ENCODE data around the gene SNCA. TPM values are rescaled to one million over a fixed set of nuclear protein-coding genes. Genes with fewer than 3 reads are reported as not detected.

SNCA gene
- total and polyA plus RNA-seq, 7 experiments from 2014 or later, result 0.49 to 3.0 (median 1.4) TPM; not detected in 1

DNA sequence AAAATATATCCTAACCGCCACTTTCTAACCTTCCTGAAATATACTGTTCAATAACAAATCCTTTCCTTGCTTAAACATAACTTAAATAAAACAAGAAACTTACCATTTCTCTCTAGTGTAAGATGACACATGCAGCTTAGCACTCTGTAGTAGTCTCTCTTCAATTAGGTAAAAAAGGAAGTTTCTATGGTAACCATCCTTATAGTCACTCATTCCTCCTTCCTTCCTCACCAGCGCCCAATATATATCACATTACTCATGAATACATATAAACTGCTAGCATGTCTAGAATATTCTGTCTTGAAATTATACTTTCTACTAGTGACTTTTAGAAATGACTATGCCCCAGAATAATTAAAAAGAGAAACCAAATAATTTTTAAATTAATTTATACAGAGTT is 112.2 kb downstream of the SNCA start:
- no peak overlapping the region for H3K27ac ChIP-seq (ENCODE audit: low read depth, low read length)
- H3K9me3 ChIP-seq (ENCODE audit: control insufficient read depth in 2 of 3, low read length in 3 of 3), result no peaks in the 10 kb centered on the region
- Mint-ChIP-seq H3K9me3 (no peaks in the 10 kb centered on the region), H3K27me3 (peaks cover 0 to 8% (median 4%) of the 10 kb centered on the region in 5 donors), H3K4me1 (no peaks in the 10 kb centered on the region), H3K4me3 (no peak overlapping the region), H3K36me3 (no peaks in the 10 kb centered on the region), H3K27ac (no peak overlapping the region)
- ATAC-seq (no peak), DNase-seq (no peak)
- ChIA-PET CTCF (no interaction called here), POLR2A (no interaction called here)
- no peaks in the 10 kb centered on the region for H3K4me1 ChIP-seq (ENCODE audit: control insufficient read depth in 2 of 2, insufficient read depth in 2 of 2, low read length in 2 of 2)
- no peak overlapping the region for H3K4me3 ChIP-seq (ENCODE audit: low read length)
- intact Hi-C loops (cut with micrococcal nuclease), result no loop called here
- no peaks in the 10 kb centered on the region for H3K36me3 ChIP-seq (ENCODE audit: control insufficient read depth in 2 of 3, insufficient read depth in 3 of 3, low read length in 3 of 3)
- no peaks in the 10 kb centered on the region for H3K27me3 ChIP-seq (ENCODE audit: control insufficient read depth in 2 of 2, insufficient read depth in 2 of 2, low read length in 2 of 2)

DNA sequence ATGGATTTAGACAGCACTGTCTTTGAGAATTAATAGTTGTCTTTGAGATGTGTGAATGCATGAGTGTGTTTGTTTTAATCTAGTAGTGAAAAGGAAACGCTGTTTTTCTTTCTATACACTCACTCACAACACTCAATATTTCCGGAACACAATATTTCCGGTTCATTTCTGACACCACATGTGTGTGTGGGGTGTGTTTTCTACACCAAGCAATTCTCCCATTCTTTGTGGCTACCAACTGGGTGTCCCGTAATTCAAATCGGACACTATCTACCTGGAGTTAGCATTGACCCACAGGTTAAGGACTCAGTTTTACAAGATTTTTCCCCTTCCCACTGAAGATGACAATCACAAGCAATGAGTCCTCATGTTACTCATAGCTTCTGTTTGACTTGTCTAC is 113.9 kb downstream of the SNCA start:
- Histone ChIP-seq H3K4me1 (ENCODE audit: control insufficient read depth in 2 of 2, insufficient read depth in 2 of 2, low read length in 2 of 2) (no peaks in the 10 kb centered on the region), H3K9me3 (ENCODE audit: control insufficient read depth in 2 of 3, low read length in 3 of 3) (no peaks in the 10 kb centered on the region), H3K4me3 (ENCODE audit: low read length) (no peak overlapping the region), H3K27me3 (ENCODE audit: control insufficient read depth in 2 of 2, insufficient read depth in 2 of 2, low read length in 2 of 2) (no peaks in the 10 kb centered on the region), H3K27ac (ENCODE audit: low read depth, low read length) (no peak overlapping the region), H3K36me3 (ENCODE audit: control insufficient read depth in 2 of 3, insufficient read depth in 3 of 3, low read length in 3 of 3) (no peaks in the 10 kb centered on the region)
- CTCF ChIA-PET, result no interaction called here
- Mint-ChIP-seq H3K4me1 (no peaks in the 10 kb centered on the region), H3K27me3 (peaks cover 0 to 10% (median 4%) of the 10 kb centered on the region in 5 donors), H3K9me3 (peaks cover 0 to 1% (median 0%) of the 10 kb centered on the region in 11 donors), H3K36me3 (no peaks in the 10 kb centered on the region), H3K4me3 (no peak overlapping the region), H3K27ac (no peak overlapping the region)
- no peak for DNase-seq
- POLR2A ChIA-PET, result no interaction called here
- intact Hi-C loops (cut with micrococcal nuclease), result no loop called here
- ATAC-seq, result no peak

DNA sequence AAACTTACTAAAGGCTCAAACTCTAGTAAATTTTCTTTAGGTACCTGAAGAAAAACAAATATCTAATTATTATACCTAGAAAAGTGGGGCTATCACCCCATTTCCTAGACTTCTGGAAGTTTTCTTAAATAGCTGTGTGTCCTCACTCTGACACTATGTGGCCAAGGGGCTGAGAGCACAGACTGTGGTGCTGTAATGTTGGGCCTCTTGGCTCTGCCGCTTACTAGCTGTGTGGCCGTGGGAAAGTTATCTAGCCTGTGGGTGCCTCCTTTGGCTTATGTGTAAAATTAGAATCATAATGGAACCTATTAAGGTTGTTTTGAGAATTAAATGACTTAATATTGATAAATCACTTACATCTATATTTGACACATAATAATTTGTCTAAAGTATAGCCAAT is 114.4 kb downstream of the SNCA start:
- DNase-seq (no peak), ATAC-seq (no peak)
- H3K27ac ChIP-seq (ENCODE audit: low read depth, low read length), result no peak overlapping the region
- Mint-ChIP-seq H3K27me3 (peaks cover 0 to 10% (median 4%) of the 10 kb centered on the region in 5 donors), H3K9me3 (peaks cover 0 to 1% (median 0%) of the 10 kb centered on the region in 11 donors), H3K27ac (no peak overlapping the region), H3K4me3 (no peak overlapping the region), H3K4me1 (no peaks in the 10 kb centered on the region), H3K36me3 (no peaks in the 10 kb centered on the region)
- no peak overlapping the region for H3K4me3 ChIP-seq (ENCODE audit: low read length)
- H3K4me1 ChIP-seq (ENCODE audit: control insufficient read depth in 2 of 2, insufficient read depth in 2 of 2, low read length in 2 of 2), result no peaks in the 10 kb centered on the region
- ChIA-PET POLR2A (no interaction called here), CTCF (no interaction called here)
- H3K9me3 ChIP-seq (ENCODE audit: control insufficient read depth in 2 of 3, low read length in 3 of 3), result no peaks in the 10 kb centered on the region
- no peaks in the 10 kb centered on the region for H3K27me3 ChIP-seq (ENCODE audit: control insufficient read depth in 2 of 2, insufficient read depth in 2 of 2, low read length in 2 of 2)
- intact Hi-C loops (cut with micrococcal nuclease), result no loop called here
- no peaks in the 10 kb centered on the region for H3K36me3 ChIP-seq (ENCODE audit: control insufficient read depth in 2 of 3, insufficient read depth in 3 of 3, low read length in 3 of 3)

DNA sequence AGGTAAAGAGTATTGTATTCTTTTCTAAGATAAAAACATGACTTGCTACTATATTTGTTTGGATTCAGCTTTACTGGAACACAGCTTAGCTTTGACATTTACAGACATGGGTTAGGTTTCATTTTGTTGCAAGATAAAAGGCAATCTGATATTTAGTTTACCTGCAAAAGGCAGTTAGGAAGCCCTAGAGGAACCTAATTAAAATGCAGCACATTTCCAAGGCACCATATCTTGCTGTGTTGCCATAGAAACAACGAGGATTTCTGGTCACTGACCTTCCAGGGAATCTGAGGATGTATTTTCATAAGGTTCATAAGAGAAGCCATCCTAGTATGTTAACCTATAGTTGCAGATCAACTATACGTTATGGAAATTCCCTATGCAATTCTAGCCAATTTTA is 116.0 kb downstream of the SNCA start:
- intact Hi-C loops (cut with micrococcal nuclease), result no loop called here
- H3K27ac Mint-ChIP-seq, result no peak overlapping the region
- Histone ChIP-seq H3K27ac (ENCODE audit: low read depth, low read length) (no peak overlapping the region), H3K27me3 (ENCODE audit: control insufficient read depth in 2 of 2, insufficient read depth in 2 of 2, low read length in 2 of 2) (no peaks in the 10 kb centered on the region), H3K4me3 (ENCODE audit: low read length) (no peak overlapping the region), H3K36me3 (ENCODE audit: control insufficient read depth in 2 of 3, insufficient read depth in 3 of 3, low read length in 3 of 3) (no peaks in the 10 kb centered on the region), H3K9me3 (ENCODE audit: control insufficient read depth in 2 of 3, low read length in 3 of 3) (no peaks in the 10 kb centered on the region), H3K4me1 (ENCODE audit: control insufficient read depth in 2 of 2, insufficient read depth in 2 of 2, low read length in 2 of 2) (no peaks in the 10 kb centered on the region)
- H3K9me3 Mint-ChIP-seq, result peaks cover 0 to 1% (median 0%) of the 10 kb centered on the region in 11 donors
- ChIA-PET POLR2A (no interaction called here), CTCF (no interaction called here)
- DNase-seq (no peak), ATAC-seq (no peak)
- H3K27me3 Mint-ChIP-seq, result peaks cover 0 to 10% (median 4%) of the 10 kb centered on the region in 5 donors
- H3K36me3 Mint-ChIP-seq, result no peaks in the 10 kb centered on the region
- H3K4me3 Mint-ChIP-seq, result no peak overlapping the region
- H3K4me1 Mint-ChIP-seq, result no peaks in the 10 kb centered on the region

DNA sequence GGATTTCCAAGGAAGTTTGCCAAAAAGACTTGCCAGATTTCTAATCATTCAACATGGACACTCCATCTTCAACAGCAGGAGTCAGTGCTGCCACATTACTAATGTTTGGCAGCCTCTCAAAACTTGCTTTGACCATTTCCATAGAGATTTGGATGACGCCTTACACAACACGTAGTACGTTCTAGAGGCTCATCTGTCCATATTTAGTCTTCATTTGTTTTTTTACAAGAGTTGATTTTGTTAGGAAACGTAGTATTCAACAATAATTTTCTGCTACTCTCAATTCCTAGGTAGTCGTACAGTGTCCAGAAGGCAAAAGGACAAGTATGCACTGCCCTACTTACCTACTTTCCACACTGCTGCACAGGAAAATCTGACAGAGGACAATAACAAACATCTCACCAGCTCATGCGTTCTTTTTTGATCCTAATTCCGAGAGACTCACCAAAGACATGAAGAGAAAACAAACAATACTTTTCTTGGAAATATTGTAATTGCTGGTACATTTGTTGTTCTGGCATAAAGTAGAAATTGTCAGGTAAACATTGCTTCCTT is 117.3 kb downstream of the SNCA start:
- Histone ChIP-seq H3K36me3 (ENCODE audit: control insufficient read depth in 2 of 3, insufficient read depth in 3 of 3, low read length in 3 of 3) (no peaks in the 10 kb centered on the region), H3K27ac (ENCODE audit: low read depth, low read length) (no peak overlapping the region), H3K4me1 (ENCODE audit: control insufficient read depth in 2 of 2, insufficient read depth in 2 of 2, low read length in 2 of 2) (no peaks in the 10 kb centered on the region), H3K4me3 (ENCODE audit: low read length) (no peak overlapping the region), H3K27me3 (ENCODE audit: control insufficient read depth in 2 of 2, insufficient read depth in 2 of 2, low read length in 2 of 2) (no peaks in the 10 kb centered on the region), H3K9me3 (ENCODE audit: control insufficient read depth in 2 of 3, low read length in 3 of 3) (no peaks in the 10 kb centered on the region)
- Mint-ChIP-seq H3K4me3 (no peak overlapping the region), H3K27me3 (peaks cover 0 to 15% (median 4%) of the 10 kb centered on the region in 5 donors), H3K4me1 (no peaks in the 10 kb centered on the region), H3K9me3 (peaks cover 0 to 1% (median 0%) of the 10 kb centered on the region in 11 donors), H3K27ac (no peak overlapping the region), H3K36me3 (no peaks in the 10 kb centered on the region)
- POLR2A ChIA-PET, result no interaction called here
- ATAC-seq (no peak), DNase-seq (no peak)
- intact Hi-C loops (cut with micrococcal nuclease), result no loop called here
- CTCF ChIA-PET, result no interaction called here

DNA sequence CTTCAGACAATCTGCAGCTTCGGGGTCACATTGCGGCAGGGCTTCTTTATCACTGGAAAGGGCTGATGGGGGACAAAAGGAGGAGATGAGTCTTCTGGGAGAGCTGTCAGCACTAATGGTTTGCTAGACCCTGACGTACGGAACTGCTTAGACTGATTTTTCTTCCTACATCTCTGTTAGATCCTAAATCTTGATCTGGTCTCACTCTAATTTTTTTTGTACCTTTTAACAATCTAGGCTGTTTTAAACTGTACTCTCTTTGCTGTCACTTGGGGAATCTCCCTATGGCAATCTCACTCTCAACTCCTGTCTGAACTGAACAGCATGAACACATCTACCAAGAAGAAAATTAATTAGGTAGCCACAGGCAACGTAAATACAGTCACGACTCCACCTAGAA is 120.1 kb downstream of the SNCA start:
- Histone ChIP-seq H3K4me1 (ENCODE audit: control insufficient read depth in 2 of 2, insufficient read depth in 2 of 2, low read length in 2 of 2) (no peaks in the 10 kb centered on the region), H3K9me3 (ENCODE audit: control insufficient read depth in 2 of 3, low read length in 3 of 3) (no peaks in the 10 kb centered on the region), H3K27ac (ENCODE audit: low read depth, low read length) (no peak overlapping the region), H3K36me3 (ENCODE audit: control insufficient read depth in 2 of 3, insufficient read depth in 3 of 3, low read length in 3 of 3) (no peaks in the 10 kb centered on the region), H3K4me3 (ENCODE audit: low read length) (no peak overlapping the region), H3K27me3 (ENCODE audit: control insufficient read depth in 2 of 2, insufficient read depth in 2 of 2, low read length in 2 of 2) (no peaks in the 10 kb centered on the region)
- Mint-ChIP-seq H3K4me3 (no peak overlapping the region), H3K27me3 (peaks cover 0 to 10% (median 4%) of the 10 kb centered on the region in 5 donors), H3K9me3 (peaks cover 0 to 1% (median 0%) of the 10 kb centered on the region in 11 donors), H3K4me1 (no peaks in the 10 kb centered on the region), H3K36me3 (no peaks in the 10 kb centered on the region), H3K27ac (no peak overlapping the region)
- ATAC-seq (no peak), DNase-seq (no peak)
- ChIA-PET POLR2A (no interaction called here), CTCF (no interaction called here)
- intact Hi-C loops (cut with micrococcal nuclease), result no loop called here

DNA sequence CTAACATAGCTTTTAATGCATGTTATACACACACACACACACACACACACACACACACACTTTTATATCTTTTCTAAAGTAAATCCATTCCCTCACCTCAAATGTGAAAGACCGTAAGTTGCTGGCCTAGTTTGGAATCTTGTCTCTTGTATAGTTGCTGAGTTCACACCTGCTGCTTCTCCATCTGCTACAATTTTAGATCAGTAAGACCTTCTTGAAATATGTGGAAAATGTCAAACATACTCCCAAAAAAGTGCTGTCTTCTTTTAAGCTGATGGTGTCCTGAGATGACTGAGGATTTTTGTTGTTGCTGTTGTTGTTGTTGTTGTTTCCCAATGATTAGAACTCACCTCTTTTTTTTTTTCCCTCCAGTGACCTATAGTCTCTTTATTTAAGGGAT is 121.3 kb downstream of the SNCA start:
- H3K9me3 ChIP-seq (ENCODE audit: control insufficient read depth in 2 of 3, low read length in 3 of 3), result no peaks in the 10 kb centered on the region
- H3K36me3 ChIP-seq (ENCODE audit: control insufficient read depth in 2 of 3, insufficient read depth in 3 of 3, low read length in 3 of 3), result no peaks in the 10 kb centered on the region
- no peaks in the 10 kb centered on the region for H3K4me1 ChIP-seq (ENCODE audit: control insufficient read depth in 2 of 2, insufficient read depth in 2 of 2, low read length in 2 of 2)
- Mint-ChIP-seq H3K36me3 (no peaks in the 10 kb centered on the region), H3K9me3 (peaks cover 0 to 1% (median 0%) of the 10 kb centered on the region in 11 donors), H3K27me3 (peaks cover 0 to 8% (median 4%) of the 10 kb centered on the region in 5 donors), H3K4me1 (no peaks in the 10 kb centered on the region), H3K4me3 (no peak overlapping the region), H3K27ac (no peak overlapping the region)
- CTCF ChIA-PET, result no interaction called here
- H3K27ac ChIP-seq (ENCODE audit: low read depth, low read length), result no peak overlapping the region
- POLR2A ChIA-PET, result no interaction called here
- ATAC-seq (no peak), DNase-seq (no peak)
- H3K27me3 ChIP-seq (ENCODE audit: control insufficient read depth in 2 of 2, insufficient read depth in 2 of 2, low read length in 2 of 2), result no peaks in the 10 kb centered on the region
- H3K4me3 ChIP-seq (ENCODE audit: low read length), result no peak overlapping the region
- intact Hi-C loops (cut with micrococcal nuclease), result no loop called here

Measured in naive thymus-derived CD4-positive, alpha-beta T cell (primary cell).